NCI-H446 treated with DMSO at 0.1 percent for 48 hours (cell line): Measurements from ENCODE around the gene CYP1A2.
"Not testable (repeated sequence)": the region's sequence is repeated elsewhere in the genome, so short reads cannot be mapped to it uniquely, and the experiment has no call there.

Experiments used
- DNase-seq: peaks from one replicate; lab custom pipeline; 2025; lab: John Stamatoyannopoulos, UW

CYP1A2 gene

GRCh38 chr15:74776821-74777768 is 28.4 kb downstream of the CYP1A2 start:
- no peak for DNase-seq

- DNase-seq, result no peak
These were observed 29.3 kb downstream of the CYP1A2 start for GRCh38 chr15:74777769-74778598.

- DNase-seq, result no peak
These were observed 29.9 kb downstream of the CYP1A2 start for GRCh38 chr15:74778599-74778970.

- DNase-seq, result no peak
These were observed 30.6 kb downstream of the CYP1A2 start for GRCh38 chr15:74779162-74779648.

DNA sequence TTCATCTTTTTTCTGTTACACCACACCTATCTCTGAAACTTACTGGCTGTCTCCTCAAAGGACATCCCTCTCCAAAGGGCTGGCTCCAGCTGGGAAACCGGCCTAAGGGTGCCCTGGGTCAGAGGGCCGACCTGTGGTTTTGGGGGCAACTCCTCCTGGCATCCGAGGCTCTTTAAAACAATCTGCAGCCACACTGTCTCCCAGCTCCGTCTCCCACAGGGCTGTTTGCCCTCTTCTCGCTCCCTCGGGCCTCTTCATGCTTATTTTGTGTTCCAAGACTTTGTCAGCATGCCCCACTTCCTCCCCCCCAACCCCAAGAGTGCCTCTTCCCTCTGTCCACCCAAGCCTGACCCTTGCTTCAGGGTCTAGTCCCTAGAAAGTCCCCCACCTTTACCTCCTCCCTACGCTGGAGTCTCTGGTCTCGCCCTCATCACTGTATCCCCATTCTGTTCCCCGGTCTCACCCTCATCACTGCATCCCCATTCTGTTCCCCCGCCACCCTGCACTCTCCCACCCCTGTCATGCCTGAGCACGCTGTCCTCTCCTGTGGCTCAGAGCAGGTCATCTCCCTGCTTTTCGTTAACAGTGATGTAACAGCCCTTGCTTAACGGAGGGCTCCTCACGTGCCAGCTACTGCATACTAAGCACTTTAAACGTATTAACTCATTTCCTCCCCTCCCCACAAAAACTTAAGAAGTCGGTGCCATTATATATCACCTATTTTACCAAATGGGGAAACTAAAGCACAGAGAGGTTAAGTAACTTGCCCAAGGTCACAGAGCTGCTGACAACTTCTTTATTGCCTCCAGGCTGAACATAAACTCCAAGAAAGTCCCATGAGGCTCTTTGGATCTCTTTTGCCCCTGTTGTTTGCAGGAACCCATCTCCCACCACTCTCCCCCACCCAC is 32.1 kb downstream of the CYP1A2 start:
- no peak for DNase-seq

DNA sequence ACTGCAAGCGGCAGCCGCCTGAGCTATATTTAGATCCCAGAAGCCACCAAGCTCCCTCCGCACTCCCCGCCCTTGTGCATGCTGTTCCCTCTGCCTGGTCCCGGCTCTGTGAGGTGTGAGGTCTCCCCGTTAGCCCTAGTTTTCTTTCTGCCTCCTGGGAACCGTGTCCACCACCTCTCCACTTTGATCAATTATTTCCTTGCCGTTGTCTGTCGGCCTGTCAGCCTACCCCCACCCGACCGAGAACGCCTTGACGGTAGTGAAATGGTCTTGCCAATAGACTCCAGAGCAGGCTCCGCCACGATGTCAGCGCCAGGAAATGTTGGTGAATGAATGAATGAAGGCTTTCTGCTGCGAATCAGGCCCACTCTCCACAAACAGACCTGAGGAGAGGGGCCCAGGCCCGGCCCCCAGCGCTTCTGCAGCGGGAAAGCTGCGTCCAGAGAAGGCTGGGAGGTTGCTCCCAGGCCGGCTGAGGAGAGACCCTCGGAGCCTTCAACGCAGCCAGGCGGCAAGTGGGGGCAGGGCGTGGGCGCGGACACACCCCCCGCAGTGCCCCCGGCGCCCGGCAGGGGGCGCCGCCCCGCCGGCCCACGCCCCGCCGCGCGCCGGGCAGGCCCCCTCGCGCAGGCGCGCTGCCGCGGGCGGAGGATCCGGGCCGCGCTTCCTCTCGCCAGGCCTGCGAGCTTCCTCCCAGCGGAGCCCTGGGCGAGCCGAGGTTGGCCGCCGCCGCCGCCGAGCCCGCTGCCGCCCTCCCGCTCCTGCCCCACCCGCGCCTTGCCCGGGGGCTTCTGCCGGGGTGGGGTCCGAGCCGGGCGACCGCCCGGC is 33.0 kb downstream of the CYP1A2 start, which contains the start of gene CSK:
Gene CSK (plus strand): TSS at position 650 of the 828 bp plus-strand sequence. CDS start 16,218 bp downstream, outside the sequence.
- DNase-seq, result no peak

DNA sequence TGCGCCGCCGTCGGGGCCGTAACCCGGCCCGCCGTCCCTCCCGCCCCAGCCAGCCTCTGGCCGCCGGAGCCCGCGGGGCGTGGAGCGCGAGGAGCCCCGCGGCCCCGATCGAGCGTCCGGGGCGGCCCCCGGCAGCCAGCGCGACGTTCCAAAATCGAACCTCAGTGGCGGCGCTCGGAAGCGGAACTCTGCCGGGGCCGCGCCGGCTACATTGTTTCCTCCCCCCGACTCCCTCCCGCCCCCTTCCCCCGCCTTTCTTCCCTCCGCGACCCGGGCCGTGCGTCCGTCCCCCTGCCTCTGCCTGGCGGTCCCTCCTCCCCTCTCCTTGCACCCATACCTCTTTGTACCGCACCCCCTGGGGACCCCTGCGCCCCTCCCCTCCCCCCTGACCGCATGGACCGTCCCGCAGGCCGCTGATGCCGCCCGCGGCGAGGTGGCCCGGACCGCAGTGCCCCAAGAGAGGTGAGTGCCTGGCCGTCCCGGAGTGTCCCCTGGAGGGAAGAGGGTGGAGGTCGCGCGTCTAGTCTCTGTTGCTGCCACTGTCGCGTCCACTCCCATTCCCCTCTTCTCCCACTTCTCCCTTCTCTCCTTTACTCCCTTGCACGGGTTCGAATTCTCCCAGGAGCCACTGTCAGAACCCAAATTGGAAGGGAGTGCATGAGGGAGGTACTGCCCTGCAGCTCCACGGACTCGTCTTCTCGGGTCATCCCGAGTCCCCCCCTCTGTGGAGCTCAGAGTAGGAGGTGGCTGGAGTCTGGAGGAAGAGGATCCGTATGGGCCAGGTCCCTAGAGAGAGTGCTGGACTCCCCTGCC is 33.8 kb downstream of the CYP1A2 start:
- no peak for DNase-seq

DNA sequence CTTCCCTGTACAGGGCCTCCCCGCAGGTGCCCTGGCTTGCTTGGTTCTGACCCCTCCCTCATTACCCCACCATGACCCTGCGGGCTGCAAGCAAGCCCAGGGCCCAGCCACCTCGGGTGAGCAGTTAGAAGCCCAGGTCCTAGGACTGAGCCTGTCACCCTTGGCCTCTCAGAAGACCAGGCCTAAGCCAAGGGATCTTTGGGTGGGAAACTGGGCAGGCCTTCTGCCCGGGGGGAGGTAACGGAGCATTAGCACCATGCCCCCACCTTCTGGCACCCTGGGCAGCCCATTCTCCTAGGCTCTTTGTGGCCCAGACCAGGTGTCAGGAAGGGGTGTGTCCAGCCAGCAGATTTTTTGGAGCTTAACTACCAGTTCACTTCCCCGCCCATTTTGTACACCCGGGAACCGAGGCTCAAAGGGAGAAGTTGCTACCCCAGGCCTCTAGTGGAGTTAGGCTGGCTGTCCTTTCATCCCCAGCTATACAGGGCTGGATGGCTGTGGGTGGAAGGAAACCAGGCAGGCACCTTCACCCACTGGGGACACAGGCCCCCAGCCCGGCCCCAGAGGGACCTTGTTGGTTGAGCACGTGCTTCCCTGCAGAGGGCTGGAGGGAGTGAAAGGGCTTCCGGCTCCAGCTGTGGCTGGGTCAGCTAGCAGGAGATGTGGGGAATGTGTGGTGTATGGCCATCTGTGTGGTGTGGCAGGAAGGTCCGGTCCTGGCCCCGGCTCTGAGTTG is 34.6 kb downstream of the CYP1A2 start:
- no peak for DNase-seq

DNA sequence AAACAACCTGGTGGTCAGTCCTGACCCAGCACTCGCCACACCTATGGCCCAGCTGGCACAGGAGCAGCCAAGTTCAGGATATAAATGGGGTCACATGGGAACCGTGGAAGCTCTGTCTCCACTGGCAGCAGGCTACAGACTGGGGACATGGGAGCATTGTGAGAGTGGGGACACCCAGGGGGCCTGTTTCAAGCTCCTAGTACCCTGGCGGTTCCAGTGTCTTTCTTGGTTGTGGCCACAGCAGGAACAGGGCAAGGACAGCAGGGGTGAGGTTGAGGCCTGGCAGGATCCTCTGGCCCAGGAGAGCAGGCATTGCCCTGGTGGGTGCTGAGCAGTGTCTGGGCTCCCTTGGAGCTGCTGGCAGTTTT is 35.1 kb downstream of the CYP1A2 start:
- no peak for DNase-seq

DNA sequence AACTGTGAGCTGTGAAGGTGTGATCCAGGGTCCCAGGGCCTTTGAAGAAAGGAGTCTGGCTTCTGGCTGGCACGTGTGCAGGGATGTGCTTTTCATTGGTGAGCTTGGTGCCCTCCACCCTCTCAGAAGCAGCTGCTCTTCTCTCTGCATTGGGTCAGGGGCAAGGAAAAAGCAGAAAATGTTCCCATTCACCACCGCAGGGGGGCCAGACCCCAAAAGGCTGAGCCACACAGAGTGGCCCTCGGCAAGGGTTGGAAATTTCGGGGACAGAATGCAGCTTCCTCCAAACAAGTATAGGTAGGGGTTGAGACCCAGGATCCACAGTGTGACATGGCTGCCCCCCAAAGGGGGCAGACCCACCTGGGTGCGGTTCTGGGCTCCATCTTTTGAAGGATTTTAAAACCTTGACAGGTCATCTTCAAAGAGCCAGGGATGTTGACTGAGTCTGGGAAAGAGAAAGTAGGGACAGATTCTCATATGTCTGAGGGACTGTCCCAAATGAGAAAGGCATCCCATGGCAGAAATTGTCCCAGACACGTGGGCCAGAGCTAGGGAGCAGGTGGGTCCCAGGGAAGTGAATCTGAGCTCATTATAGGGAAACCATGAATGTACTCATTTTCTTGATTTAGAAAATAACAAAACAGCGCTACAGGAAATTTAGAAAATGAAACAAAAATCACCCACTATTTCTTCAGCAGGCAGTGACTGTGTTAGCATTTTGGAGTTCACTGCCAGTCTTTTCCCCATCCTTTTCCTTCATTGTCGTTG is 36.0 kb downstream of the CYP1A2 start:
- DNase-seq, result no peak

DNA sequence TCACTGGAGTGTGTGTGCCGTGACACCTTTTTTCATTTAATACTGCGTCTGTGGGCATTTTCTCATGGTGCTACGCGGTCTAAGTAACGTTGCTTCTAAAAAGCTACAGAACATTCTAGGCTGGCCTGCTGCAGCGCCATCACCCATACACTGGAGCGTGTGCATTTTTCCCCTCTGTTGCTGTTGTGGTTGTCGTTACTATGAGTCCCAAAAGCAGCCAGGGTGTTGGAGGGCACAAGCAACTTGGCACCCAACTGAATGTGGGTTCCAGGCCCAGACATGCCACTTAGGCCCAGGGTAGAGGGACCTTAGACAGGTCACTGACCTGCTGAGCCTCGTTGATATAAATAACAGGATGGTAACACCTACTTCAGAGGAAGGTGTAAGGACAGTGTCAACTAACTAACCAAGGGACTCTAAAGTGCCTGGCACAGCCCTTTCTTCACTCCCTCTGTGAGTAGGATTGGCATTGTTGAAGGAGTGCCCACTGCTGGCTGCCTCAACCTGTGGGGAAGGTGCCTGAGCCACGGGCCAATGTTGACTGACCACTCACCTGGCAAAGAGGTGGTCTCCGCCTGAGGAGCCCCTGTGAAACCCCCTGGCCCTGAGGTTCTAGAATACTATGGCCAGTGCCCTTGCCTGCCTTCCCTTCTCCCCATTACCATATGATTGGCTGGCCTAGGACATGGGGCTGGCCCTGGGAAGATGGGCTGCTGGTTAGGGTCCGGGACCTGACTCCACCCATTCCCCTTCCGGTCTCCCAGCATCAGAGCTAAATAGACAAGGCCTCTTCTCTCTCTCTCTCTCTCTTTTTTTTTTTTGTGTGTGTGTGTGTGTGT is 36.8 kb downstream of the CYP1A2 start:
- no peak for DNase-seq

DNA sequence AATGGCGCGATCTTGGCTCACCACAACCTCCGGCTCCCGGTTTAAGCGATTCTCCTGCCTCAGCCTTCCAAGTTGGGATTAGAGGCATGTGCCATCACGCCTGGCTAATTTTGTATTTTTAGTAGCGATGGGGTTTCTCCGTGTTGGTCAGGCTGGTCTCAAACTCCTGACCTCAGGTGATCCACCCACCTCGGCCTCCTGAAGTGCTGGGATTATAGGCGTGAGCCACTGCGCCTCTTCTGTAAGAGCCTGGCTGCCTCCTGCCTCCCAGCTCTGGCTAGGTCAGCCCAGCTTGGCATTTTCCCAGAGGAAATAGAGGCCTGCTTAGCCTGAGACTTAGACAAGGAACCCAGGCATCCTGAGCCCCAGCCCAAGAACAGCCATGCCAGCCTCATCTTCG is 37.4 kb downstream of the CYP1A2 start:
- DNase-seq, result not testable (repeated sequence)

DNA sequence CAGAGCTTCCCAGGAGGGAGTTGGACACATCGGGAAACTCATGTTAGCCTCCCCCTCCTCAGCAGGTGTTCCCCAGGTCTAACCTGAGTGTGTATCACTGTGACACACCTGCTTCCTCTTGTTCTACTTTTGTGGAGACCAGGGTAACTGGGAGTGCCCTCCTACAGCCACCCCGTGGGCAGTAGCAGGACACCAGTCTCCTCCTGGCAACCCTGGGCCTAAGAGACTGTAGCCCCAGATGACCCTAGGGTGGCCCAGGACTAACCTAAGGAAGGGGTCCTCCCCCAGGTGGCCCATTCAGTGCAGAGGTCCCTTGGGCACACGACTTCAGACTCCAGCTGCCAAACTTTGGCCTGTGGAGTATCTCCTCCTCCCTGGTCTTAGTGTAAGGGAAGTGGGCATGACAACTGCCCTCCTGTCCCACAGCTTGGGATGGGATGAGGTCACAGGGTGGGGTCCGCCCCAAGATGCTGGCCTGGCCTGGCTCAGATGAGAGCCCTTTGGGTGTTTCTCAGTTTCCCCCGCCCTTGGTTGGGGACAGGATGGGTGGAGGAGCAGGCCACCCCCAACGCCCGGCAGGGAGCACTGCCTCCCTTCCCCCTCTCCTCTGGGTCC is 38.0 kb downstream of the CYP1A2 start:
- no peak for DNase-seq

- no peak for DNase-seq
These were observed 38.8 kb downstream of the CYP1A2 start for GRCh38 chr15:74787251-74788041.

- no peak for DNase-seq
These were observed 39.5 kb downstream of the CYP1A2 start for GRCh38 chr15:74788042-74788682.

- DNase-seq, result no peak
These were observed 40.1 kb downstream of the CYP1A2 start for GRCh38 chr15:74788683-74789151.
